SK-N-MC (cell line): Measurements from ENCODE around the gene TRAPPC14.

ENCODE experiments used
- EZH2 ChIP-seq: fragments of 200-600 bp; sonication (generic); IDR thresholded peaks from one replicate; pipeline ENCODE4 v1.6.1; 2017; ENCODE audit warnings: antibody characterized with exemption
- FOXP2 ChIP-seq: optimal IDR thresholded peaks from 2 replicates; pipeline ENCODE3; 2011; ENCODE audit warnings: mild to moderate bottlenecking, moderate library complexity; ENCODE audit not compliant: insufficient read depth; ENCODE audit errors: extremely low read length, control extremely low read depth
- POLR2AphosphoS5 ChIP-seq: IDR thresholded peaks from 2 replicates; pipeline ENCODE4 v1.6.1; 2012; ENCODE audit warnings: mild to moderate bottlenecking, low read depth, low read length, borderline replicate concordance

DNA sequence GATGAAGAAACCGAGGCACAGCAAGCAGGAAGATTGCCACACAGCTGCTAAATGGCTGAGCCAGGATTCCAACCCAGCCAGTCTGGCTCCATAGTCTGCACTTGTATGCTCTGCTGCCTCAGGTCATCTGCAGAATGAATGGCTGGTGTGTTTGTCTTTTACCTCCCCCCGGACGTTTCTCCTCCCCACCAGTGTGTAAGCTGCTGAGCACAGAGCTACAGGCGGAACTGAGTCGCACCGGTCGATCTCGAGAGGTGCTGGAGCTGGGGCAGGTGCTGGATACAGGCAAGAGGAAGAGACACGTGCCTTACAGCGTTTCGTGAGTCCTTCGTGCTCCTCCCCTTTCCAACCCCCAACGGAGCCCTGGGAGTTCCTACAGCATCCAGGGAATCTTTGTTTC, 36.5 kb downstream of the TRAPPC14 start:
- TF ChIP-seq POLR2AphosphoS5 (no peak), EZH2 (no peak), FOXP2 (no peak)
